SU-DHL-6 (cell line): ENCODE results near the gene AOX1.

Experiments used
- H2AFZ ChIP-seq: fragments of 200-600 bp; sonication (generic); 2 replicates; pipeline ENCODE4 v1.6.1; 2014; ENCODE audit warnings: low read depth, mild to moderate bottlenecking, moderate library complexity, mixed read lengths, antibody characterized with exemption, low read length; ENCODE audit not compliant: severe bottlenecking
- H3F3A ChIP-seq: fragments of 200-600 bp; shearing (Covaris generic); 2 replicates; pipeline ENCODE4 v1.6.0; 2016; ENCODE audit warnings: antibody characterized with exemption, mild to moderate bottlenecking; ENCODE audit not compliant: insufficient read depth
- H3K27ac ChIP-seq: fragments of 200-600 bp; sonication (generic); 2 replicates; pipeline ENCODE4 v1.5.1; 2016; ENCODE audit warnings: low read depth, mild to moderate bottlenecking, low read length, moderate library complexity, mixed read lengths
- H3K27me3 ChIP-seq: fragments of 200-600 bp; sonication (generic), shearing (Covaris generic); 2 replicates; pipeline ENCODE4 v1.6.0; 2014; ENCODE audit warnings: mild to moderate bottlenecking, low read length
- H3K36me3 ChIP-seq: fragments of 200-600 bp; sonication (generic); 2 replicates; pipeline ENCODE4 v1.6.1; 2014; ENCODE audit warnings: mild to moderate bottlenecking, low read length, mixed read lengths
- H3K4me2 ChIP-seq: fragments of 300-600, 200-600 bp; shearing (Covaris generic), sonication (generic); 2 replicates; pipeline ENCODE4 v1.6.0; 2014; ENCODE audit warnings: low read length, low read depth, mild to moderate bottlenecking; ENCODE audit not compliant: poor library complexity, severe bottlenecking
- H3K4me3 ChIP-seq: fragments of 200-600 bp; sonication (generic); 2 replicates; pipeline ENCODE4 v1.5.1; 2014; ENCODE audit warnings: antibody characterized with exemption, low read length, mild to moderate bottlenecking, mixed read lengths; ENCODE audit not compliant: insufficient read depth, poor library complexity, severe bottlenecking
- H3K79me2 ChIP-seq: fragments of 200-600 bp; sonication (generic); 2 replicates; pipeline ENCODE4 v1.6.1; 2014; ENCODE audit warnings: mild to moderate bottlenecking, low read length, moderate library complexity; ENCODE audit not compliant: insufficient read depth
- H3K9ac ChIP-seq: fragments of 200-600 bp; sonication (generic); 2 replicates; pipeline ENCODE4 v1.7.0; 2014; ENCODE audit warnings: mild to moderate bottlenecking, low read length
- H3K9me2 ChIP-seq: fragments of 200-600 bp; sonication (generic); replicated peaks from 2 replicates; pipeline ENCODE4 v1.6.1; 2014; ENCODE audit warnings: low read length; ENCODE audit not compliant: insufficient read depth
- H3K9me3 ChIP-seq: fragments of 200-600 bp; sonication (generic); 2 replicates; pipeline ENCODE4 v1.6.1; 2014; ENCODE audit warnings: low read length, mixed read lengths; ENCODE audit not compliant: insufficient read depth
- H4K20me1 ChIP-seq: fragments of 200-600 bp; sonication (generic); 2 replicates; pipeline ENCODE4 v1.6.1; 2014; ENCODE audit warnings: low read depth, mild to moderate bottlenecking, antibody characterized with exemption, low read length, moderate library complexity, mixed read lengths
- EZH2phosphoT487 ChIP-seq: fragments of 200-600 bp; sonication (generic), shearing (Covaris generic); conservative IDR thresholded peaks from 2 replicates; pipeline ENCODE4 v1.6.1; 2018; ENCODE audit warnings: mild to moderate bottlenecking, antibody characterized with exemption, low read length, moderate library complexity, mixed read lengths
- TF ChIP-seq, protein P1 (sequence below): fragments of 200-600 bp; sonication (generic); IDR thresholded peaks from one replicate; pipeline ENCODE4 v1.5.1; 2017; ENCODE audit warnings: antibody characterized with exemption, mild to moderate bottlenecking, low read length, moderate library complexity; ENCODE audit not compliant: insufficient read depth, poor library complexity, severe bottlenecking

AOX1 gene

GRCh38 chr2:200634231-200634964 is 48.6 kb downstream of the AOX1 start:
- Histone ChIP-seq H3K9me3 (no peaks in the 10 kb centered on the region), H3K4me3 (no peak overlapping the region), H3F3A (no peaks in the 10 kb centered on the region), H3K27me3 (no peaks in the 10 kb centered on the region), H3K79me2 (no peaks in the 10 kb centered on the region), H3K9me2 (no peaks in the 10 kb centered on the region), H3K36me3 (no peaks in the 10 kb centered on the region), H4K20me1 (no peaks in the 10 kb centered on the region), H3K9ac (no peak overlapping the region), H3K4me2 (no peak overlapping the region), H2AFZ (no peak overlapping the region), H3K27ac (no peak overlapping the region)
- TF ChIP-seq EZH2phosphoT487 = no peak
- TF ChIP-seq, protein P1, sequence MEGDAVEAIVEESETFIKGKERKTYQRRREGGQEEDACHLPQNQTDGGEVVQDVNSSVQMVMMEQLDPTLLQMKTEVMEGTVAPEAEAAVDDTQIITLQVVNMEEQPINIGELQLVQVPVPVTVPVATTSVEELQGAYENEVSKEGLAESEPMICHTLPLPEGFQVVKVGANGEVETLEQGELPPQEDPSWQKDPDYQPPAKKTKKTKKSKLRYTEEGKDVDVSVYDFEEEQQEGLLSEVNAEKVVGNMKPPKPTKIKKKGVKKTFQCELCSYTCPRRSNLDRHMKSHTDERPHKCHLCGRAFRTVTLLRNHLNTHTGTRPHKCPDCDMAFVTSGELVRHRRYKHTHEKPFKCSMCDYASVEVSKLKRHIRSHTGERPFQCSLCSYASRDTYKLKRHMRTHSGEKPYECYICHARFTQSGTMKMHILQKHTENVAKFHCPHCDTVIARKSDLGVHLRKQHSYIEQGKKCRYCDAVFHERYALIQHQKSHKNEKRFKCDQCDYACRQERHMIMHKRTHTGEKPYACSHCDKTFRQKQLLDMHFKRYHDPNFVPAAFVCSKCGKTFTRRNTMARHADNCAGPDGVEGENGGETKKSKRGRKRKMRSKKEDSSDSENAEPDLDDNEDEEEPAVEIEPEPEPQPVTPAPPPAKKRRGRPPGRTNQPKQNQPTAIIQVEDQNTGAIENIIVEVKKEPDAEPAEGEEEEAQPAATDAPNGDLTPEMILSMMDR = no peak

GRCh38 chr2:200635251-200635650 is 49.4 kb downstream of the AOX1 start:
- no peak overlapping the region for H3K4me3 ChIP-seq
- no peak overlapping the region for H3K9ac ChIP-seq
- no peaks in the 10 kb centered on the region for H4K20me1 ChIP-seq
- no peaks in the 10 kb centered on the region for H3K79me2 ChIP-seq
- no peaks in the 10 kb centered on the region for H3K9me2 ChIP-seq
- H3K4me2 ChIP-seq = no peak overlapping the region
- TF ChIP-seq, protein P1 = no peak
- TF ChIP-seq EZH2phosphoT487 = no peak
- H3K9me3 ChIP-seq = no peaks in the 10 kb centered on the region
- H3F3A ChIP-seq = no peaks in the 10 kb centered on the region
- no peaks in the 10 kb centered on the region for H3K27me3 ChIP-seq
- no peaks in the 10 kb centered on the region for H3K36me3 ChIP-seq
- no peak overlapping the region for H3K27ac ChIP-seq
- H2AFZ ChIP-seq = no peak overlapping the region

DNA sequence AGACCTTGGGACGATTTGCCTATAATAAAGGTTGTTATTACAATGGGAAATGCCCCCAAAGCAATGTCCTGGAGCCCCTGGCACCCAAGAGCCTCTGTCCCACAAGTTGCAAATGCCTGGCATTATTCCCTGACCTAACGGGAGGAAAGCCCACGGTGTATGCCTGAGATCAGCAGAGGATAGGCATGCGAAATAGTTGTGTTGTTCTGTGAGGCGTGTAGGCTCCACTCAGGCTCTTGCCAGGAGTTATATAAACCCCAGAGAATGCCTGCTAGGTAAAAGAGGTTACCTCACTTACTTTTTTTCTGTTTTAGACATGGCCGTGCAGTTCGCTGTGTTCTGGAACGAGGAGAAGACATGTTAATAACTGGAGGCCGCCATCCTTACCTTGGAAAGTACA is 52.1 kb downstream of the AOX1 start:
- no peaks in the 10 kb centered on the region for H3F3A ChIP-seq
- no peaks in the 10 kb centered on the region for H3K27me3 ChIP-seq
- TF ChIP-seq, protein P1 = no peak
- TF ChIP-seq EZH2phosphoT487 = no peak
- no peak overlapping the region for H3K4me3 ChIP-seq
- no peaks in the 10 kb centered on the region for H3K9me3 ChIP-seq
- no peak overlapping the region for H2AFZ ChIP-seq
- no peak overlapping the region for H3K27ac ChIP-seq
- H3K4me2 ChIP-seq = no peak overlapping the region
- no peaks in the 10 kb centered on the region for H3K79me2 ChIP-seq
- no peak overlapping the region for H3K9ac ChIP-seq
- no peaks in the 10 kb centered on the region for H3K9me2 ChIP-seq
- H3K36me3 ChIP-seq = no peaks in the 10 kb centered on the region
- H4K20me1 ChIP-seq = no peaks in the 10 kb centered on the region
